Measurements from ENCODE around the gene HYKK. TPM values are rescaled to one million over a fixed set of nuclear protein-coding genes. Genes with fewer than 3 reads are reported as not detected.

The HYKK gene
- total RNA-seq, 1 experiment from 2014 or later = 19.8 TPM

GRCh38 chr15:78481917-78482316, 25.5 kb upstream of the HYKK start:
- intact Hi-C loops (cut with micrococcal nuclease; ENCODE audit: unreplicated experiment) = loop anchor here (5.0 kb wide), 1 partner anchor 175 kb away; no protein-coding TSS in a partner anchor
- no TSS peak for BruUV-seq (replicated peaks)
- Histone ChIP-seq H3K27ac (ENCODE audit: low read length) (peak overlapping the region; percentile 29; the same call in 1 of the 2 replicates), H3K4me3 (ENCODE audit: low read depth in 2 of 2, low read length in 2 of 2) (no peak overlapping the region), H3K9me3 (ENCODE audit: control insufficient read depth, insufficient read depth, low read depth, low read length) (no peaks in the 10 kb centered on the region), H3K27me3 (ENCODE audit: control insufficient read depth, insufficient read depth, low read length) (no peaks in the 10 kb centered on the region), H3K4me1 (ENCODE audit: control insufficient read depth, insufficient read depth, low read length) (no peaks in the 10 kb centered on the region), H3K36me3 (ENCODE audit: control insufficient read depth, insufficient read depth, low read length) (peaks cover 36% of the 10 kb centered on the region)
- POLR2A ChIA-PET = no interaction called here
- CTCF ChIA-PET = no interaction called here
- in situ Hi-C loops (cut with HindIII; ENCODE audit: low pct_unique_long_range_greater_than_20kb, low sequenced_read_pairs) = no loop called here
- DNase-seq (ENCODE audit: low read depth, low spot score) (no peak), ATAC-seq (peak; percentile 27; the same call in 1 of the 2 replicates)
- TF ChIP-seq TCF7L2 (IDR thresholded peaks at IDR 0.05; ENCODE audit: low read depth, low read length) (no peak), SIN3A (IDR thresholded peaks at IDR 0.05; ENCODE audit: borderline replicate concordance, insufficient read depth, low read depth, low read length) (no peak), CTCF (IDR thresholded peaks at IDR 0.05) (no peak), REST (IDR thresholded peaks at IDR 0.05; ENCODE audit: insufficient read depth in 1 of 2, low read depth in 2 of 2, low read length in 1 of 2) (no peak), POLR2AphosphoS5 (IDR thresholded peaks at IDR 0.05; ENCODE audit: low read depth, low read length) (no peak)

GRCh38 chr15:78492872-78493271, 14.5 kb upstream of the HYKK start:
- no peaks in the 10 kb centered on the region for H3K27me3 ChIP-seq (ENCODE audit: control insufficient read depth, insufficient read depth, low read length)
- H3K4me1 ChIP-seq (ENCODE audit: control insufficient read depth, insufficient read depth, low read length) = no peaks in the 10 kb centered on the region
- H3K9me3 ChIP-seq (ENCODE audit: control insufficient read depth, insufficient read depth, low read depth, low read length) = no peaks in the 10 kb centered on the region
- ATAC-seq (no peak), DNase-seq (ENCODE audit: low read depth, low spot score) (no peak)
- ChIA-PET POLR2A (no interaction called here), CTCF (no interaction called here)
- BruUV-seq (replicated peaks) = no TSS peak
- no peak overlapping the region for H3K27ac ChIP-seq (ENCODE audit: low read length)
- TF ChIP-seq POLR2AphosphoS5 (IDR thresholded peaks at IDR 0.05; ENCODE audit: low read depth, low read length) (no peak), CTCF (IDR thresholded peaks at IDR 0.05) (no peak), SIN3A (IDR thresholded peaks at IDR 0.05; ENCODE audit: borderline replicate concordance, insufficient read depth, low read depth, low read length) (no peak), REST (IDR thresholded peaks at IDR 0.05; ENCODE audit: insufficient read depth in 1 of 2, low read depth in 2 of 2, low read length in 1 of 2) (no peak), TCF7L2 (IDR thresholded peaks at IDR 0.05; ENCODE audit: low read depth, low read length) (no peak)
- in situ Hi-C loops (cut with HindIII; ENCODE audit: low pct_unique_long_range_greater_than_20kb, low sequenced_read_pairs) (no loop called here), intact Hi-C loops (cut with micrococcal nuclease; ENCODE audit: unreplicated experiment) (no loop called here)
- no peak overlapping the region for H3K4me3 ChIP-seq (ENCODE audit: low read depth in 2 of 2, low read length in 2 of 2)
- H3K36me3 ChIP-seq (ENCODE audit: control insufficient read depth, insufficient read depth, low read length) = peaks cover 63% of the 10 kb centered on the region

Data from Panc1 (cell line).